Activated naive CD4-positive, alpha-beta T cell treated with anti-CD3 and anti-CD28 coated beads, Interleukin-2, amount 10 ng/mL, durations not matched to agents 7 days and 5 days (primary cell): ENCODE results near the gene PIM2.
A peak's percentile ranks its signal among the peaks of the same experiment; 100 is the strongest.

Experiments
- CTCF ChIA-PET: fragments of 350-600 bp; sonication (Branson Sonifier 250); formaldehyde crosslinking; loops from one replicate; lab custom pipeline; 2021; ENCODE audit warnings: antibody characterized with exemption; lab: Charles Lee
- DNase-seq: peaks from one replicate; pipeline ENCODE4 v3.0.0-alpha.2; 2020
- H3K27ac Mint-ChIP-seq: one replicate; pipeline ENCODE4 v1.8.0; 2021; ENCODE audit warnings: mild to moderate bottlenecking, moderate library complexity, mixed read lengths
- H3K27me3 Mint-ChIP-seq: one replicate; pipeline ENCODE4 v1.8.0; 2021; ENCODE audit warnings: mild to moderate bottlenecking, mixed read lengths
- H3K36me3 Mint-ChIP-seq: one replicate; pipeline ENCODE4 v1.8.0; 2021; ENCODE audit warnings: mixed read lengths
- H3K4me1 Mint-ChIP-seq: one replicate; pipeline ENCODE4 v1.8.0; 2021; ENCODE audit warnings: mixed read lengths
- H3K4me3 Mint-ChIP-seq: one replicate; pipeline ENCODE4 v1.8.0; 2021; ENCODE audit warnings: mild to moderate bottlenecking, moderate library complexity, mixed read lengths
- H3K9me3 Mint-ChIP-seq: one replicate; pipeline ENCODE4 v1.8.0; 2021; ENCODE audit warnings: mixed read lengths

The PIM2 gene

DNA sequence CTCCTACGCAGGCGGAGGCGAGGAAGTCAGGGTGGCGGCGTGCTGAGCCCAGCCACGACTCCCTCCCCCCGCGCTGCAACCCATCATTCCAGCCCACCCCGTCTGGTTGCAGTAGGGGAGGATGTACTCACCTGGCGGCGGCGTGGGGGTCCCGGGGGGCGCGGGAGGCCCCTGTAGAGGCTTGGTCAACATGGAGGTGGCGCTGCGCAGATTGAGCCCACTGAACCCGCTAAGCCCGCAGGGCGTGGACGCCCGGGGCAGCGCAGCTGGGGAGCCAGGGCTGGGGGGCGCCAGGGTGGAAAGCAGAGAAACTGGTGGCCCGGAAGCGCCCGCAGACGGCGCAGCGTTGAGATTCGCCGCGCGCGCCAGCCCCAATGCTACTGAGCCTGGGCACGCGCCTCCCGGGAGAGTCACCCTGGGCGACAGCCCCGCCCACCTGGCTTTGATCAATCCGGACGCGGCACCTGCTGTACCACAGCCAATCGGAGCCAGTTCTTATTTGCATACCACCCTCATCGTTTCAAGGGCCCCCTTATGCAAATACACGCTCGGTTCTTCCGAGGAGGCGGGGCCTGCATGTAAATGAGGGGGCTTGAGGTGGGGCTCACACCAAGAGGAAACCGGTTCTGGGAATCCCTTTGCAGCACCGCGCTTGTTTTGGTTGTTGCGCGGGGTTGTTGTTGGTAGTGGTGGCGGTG is at the start of gene PIM2:
Gene PIM2 (minus strand): TSS at position 382 of the 698 bp plus-strand sequence. CDS start 190 bp downstream, at position 192.
- Mint-ChIP-seq H3K4me3 (peak within 1 kb of the TSS; percentile 94), H3K27ac (peak within 1 kb of the TSS; percentile 95), H3K9me3 (no peaks in the 10 kb centered on the region), H3K4me1 (peaks cover 53% of the 10 kb centered on the region), H3K27me3 (no peaks in the 10 kb centered on the region), H3K36me3 (peaks cover 76% of the 10 kb centered on the region)
- CTCF ChIA-PET: interaction anchor here (3.6 kb wide), 1 partner anchor 19 kb away, joined by 24 read pairs; no protein-coding TSS in a partner anchor
- peak; percentile 94 for DNase-seq

DNA sequence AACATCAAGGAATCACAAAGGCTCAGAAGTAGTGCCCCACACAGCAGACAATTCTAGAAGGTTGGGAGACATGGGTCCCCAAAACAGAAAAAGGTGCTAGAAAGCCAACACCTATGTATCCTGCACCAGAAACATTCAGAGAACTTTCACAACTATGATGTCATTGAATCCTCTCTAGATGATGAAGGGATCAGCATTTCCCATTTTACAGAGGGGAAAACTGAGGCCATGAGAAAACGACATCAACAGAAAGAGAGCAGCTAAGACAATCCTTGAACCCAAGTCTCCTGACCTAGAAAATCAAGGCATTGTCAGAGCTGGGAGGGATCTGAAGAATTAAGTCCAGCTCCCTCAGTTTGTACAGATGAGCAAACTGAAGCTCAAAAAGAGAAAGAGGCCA is 49.6 kb upstream of the PIM2 start:
- H3K4me1 Mint-ChIP-seq: peaks cover 17% of the 10 kb centered on the region
- no peak overlapping the region for H3K4me3 Mint-ChIP-seq
- DNase-seq: no peak
- CTCF ChIA-PET: no interaction called here
- peaks cover 3% of the 10 kb centered on the region for H3K36me3 Mint-ChIP-seq
- no peak overlapping the region for H3K27ac Mint-ChIP-seq
- peaks cover 12% of the 10 kb centered on the region for H3K27me3 Mint-ChIP-seq
- no peaks in the 10 kb centered on the region for H3K9me3 Mint-ChIP-seq

DNA sequence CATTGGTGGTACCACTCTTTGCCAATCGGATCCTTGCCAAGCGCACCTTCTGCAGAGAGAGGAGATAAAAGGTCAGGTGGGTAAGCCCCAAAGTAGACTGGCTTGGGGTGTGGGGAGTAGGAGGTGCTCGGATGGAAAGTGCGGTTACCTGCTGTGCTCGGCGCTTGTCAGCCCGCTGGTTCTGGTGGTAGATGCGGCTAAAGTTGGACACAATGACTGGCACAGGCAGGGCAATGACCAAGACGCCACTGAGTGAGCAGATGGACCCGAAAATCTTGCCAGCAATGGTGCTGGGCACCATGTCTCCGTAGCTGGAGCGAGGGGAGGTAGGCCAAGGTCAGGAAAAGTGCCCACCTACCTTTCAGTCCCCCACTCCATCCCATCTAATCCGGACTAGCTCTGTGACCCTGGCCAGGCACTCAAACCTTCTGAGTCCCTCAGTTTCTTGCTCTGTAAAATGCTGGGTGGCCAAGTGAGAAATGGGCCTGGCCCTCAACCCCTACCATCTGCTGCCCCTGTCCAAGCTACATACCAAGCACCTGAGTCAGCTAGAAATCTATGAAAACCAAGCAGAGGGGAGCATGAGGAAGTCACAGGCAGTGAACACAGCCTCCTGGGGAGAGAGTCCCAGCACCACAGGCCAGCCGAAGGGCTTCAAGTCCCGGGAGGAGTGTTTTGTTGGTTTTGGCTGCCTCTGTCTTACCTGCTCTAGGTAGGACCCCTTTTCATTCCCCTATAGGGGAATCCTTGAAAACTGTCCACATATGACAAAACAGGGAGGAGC is 48.2 kb upstream of the PIM2 start:
- DNase-seq: no peak
- no peaks in the 10 kb centered on the region for H3K36me3 Mint-ChIP-seq
- no peaks in the 10 kb centered on the region for H3K9me3 Mint-ChIP-seq
- peaks cover 9% of the 10 kb centered on the region for H3K4me1 Mint-ChIP-seq
- peaks cover 11% of the 10 kb centered on the region for H3K27me3 Mint-ChIP-seq
- CTCF ChIA-PET: no interaction called here
- no peak overlapping the region for H3K27ac Mint-ChIP-seq
- H3K4me3 Mint-ChIP-seq: no peak overlapping the region

DNA sequence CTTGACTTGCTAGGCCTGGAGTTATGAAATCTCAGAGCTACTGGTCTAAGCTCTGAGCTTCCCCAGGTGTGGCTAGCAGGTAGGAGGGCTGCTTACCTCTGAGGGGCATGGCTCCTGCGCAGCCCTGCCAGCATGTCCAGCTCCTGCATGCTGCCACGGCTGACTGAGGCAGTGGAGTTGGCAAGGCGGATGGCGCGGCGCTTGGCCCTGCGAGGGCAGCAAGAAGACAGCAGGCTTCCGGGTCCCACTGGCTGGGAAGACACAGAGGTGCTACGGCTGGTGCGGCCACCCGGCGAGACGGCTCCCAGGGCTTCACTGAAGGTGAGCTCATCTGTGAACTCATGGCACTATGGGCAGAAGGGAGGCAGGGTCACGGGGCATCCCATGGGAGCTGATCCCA is 47.1 kb upstream of the PIM2 start:
- CTCF ChIA-PET: no interaction called here

DNA sequence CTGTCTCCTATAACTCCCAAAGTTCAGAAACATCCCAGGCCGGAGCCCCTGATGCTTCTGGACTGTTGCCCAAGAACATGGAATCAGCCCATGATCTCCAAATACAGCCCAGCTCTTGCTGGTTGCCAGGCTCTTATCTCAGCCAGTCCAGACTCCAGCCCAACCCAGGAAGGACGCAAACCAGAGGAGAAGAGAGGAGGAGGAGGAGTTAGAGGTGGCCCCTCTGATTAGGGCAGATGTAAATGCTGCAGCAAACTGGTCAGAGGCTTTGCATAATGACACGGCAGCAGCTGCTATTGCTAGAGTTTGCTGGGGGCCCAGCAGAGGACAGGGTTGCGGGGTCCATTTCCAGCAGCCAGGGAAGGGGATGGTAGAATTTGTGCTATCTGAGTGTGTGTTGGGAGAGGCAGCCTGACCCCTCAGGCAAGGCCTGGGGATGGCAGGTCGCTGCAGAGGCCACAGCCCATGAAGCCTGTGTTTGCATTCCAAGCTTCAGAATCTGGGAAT is 42.8 kb upstream of the PIM2 start:
- no peak for DNase-seq
- CTCF ChIA-PET: interaction anchor here (1.4 kb wide), 1 partner anchor 13 kb away, joined by 5 read pairs; no protein-coding TSS in a partner anchor
- no peaks in the 10 kb centered on the region for H3K9me3 Mint-ChIP-seq
- H3K27me3 Mint-ChIP-seq: peaks cover 3% of the 10 kb centered on the region
- H3K27ac Mint-ChIP-seq: no peak overlapping the region
- peaks cover 2% of the 10 kb centered on the region for H3K36me3 Mint-ChIP-seq
- H3K4me1 Mint-ChIP-seq: peaks cover 19% of the 10 kb centered on the region
- H3K4me3 Mint-ChIP-seq: no peak overlapping the region

More for the DNA sequence above, 47.1 kb upstream of the PIM2 start:
- H3K9me3 Mint-ChIP-seq: no peaks in the 10 kb centered on the region
- H3K27ac Mint-ChIP-seq: no peak overlapping the region
- H3K4me3 Mint-ChIP-seq: no peak overlapping the region
- DNase-seq: no peak
- H3K27me3 Mint-ChIP-seq: peaks cover 6% of the 10 kb centered on the region
- peaks cover 6% of the 10 kb centered on the region for H3K4me1 Mint-ChIP-seq
- no peaks in the 10 kb centered on the region for H3K36me3 Mint-ChIP-seq

DNA sequence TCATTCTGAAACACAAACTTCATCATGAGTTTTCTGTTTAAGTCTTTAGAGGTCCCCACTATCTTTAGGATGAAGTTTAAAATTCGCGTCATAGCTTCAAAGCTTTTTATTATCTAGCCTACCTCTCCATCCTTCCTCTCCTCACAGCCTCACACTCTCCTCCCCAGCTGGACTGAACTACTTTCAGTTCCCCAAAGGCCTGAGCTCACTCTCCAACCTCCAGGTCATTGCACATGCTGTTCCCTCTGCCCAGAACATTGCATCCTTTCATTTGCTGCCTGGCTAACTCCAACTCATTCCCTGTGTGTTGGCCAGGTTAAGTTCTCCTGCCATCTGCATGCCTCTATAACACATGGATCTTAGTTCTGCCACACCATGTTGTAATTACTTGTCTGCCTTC is 41.5 kb upstream of the PIM2 start:
- Mint-ChIP-seq H3K4me3 (peak overlapping the region; percentile 98), H3K36me3 (peaks cover 7% of the 10 kb centered on the region), H3K9me3 (no peaks in the 10 kb centered on the region), H3K27me3 (peaks cover 3% of the 10 kb centered on the region), H3K27ac (peak overlapping the region; percentile 67), H3K4me1 (peaks cover 33% of the 10 kb centered on the region)
- CTCF ChIA-PET: no interaction called here
- DNase-seq: no peak

GRCh38 chrX:48958635-48959094 is 39.8 kb upstream of the PIM2 start:
- H3K36me3 Mint-ChIP-seq: peaks cover 17% of the 10 kb centered on the region
- CTCF ChIA-PET: interaction anchor here (1.1 to 1.2 kb wide), 2 partner anchors 14 to 85 kb away, joined by 4 read pairs; partner anchors contain the start of gene TFE3
- no peak for DNase-seq
- peaks cover 48% of the 10 kb centered on the region for H3K4me1 Mint-ChIP-seq
- peak overlapping the region; percentile 98 for H3K4me3 Mint-ChIP-seq
- peak overlapping the region; percentile 100 for H3K27ac Mint-ChIP-seq
- no peaks in the 10 kb centered on the region for H3K9me3 Mint-ChIP-seq
- peaks cover 3% of the 10 kb centered on the region for H3K27me3 Mint-ChIP-seq

GRCh38 chrX:48957827-48958634 is 39.2 kb upstream of the PIM2 start:
- Mint-ChIP-seq H3K4me1 (peaks cover 55% of the 10 kb centered on the region), H3K27ac (peak overlapping the region; percentile 100), H3K4me3 (peak overlapping the region; percentile 98), H3K36me3 (peaks cover 19% of the 10 kb centered on the region), H3K9me3 (no peaks in the 10 kb centered on the region), H3K27me3 (peaks cover 3% of the 10 kb centered on the region)
- CTCF ChIA-PET: interaction anchor here (1.1 to 1.2 kb wide), 2 partner anchors 14 to 86 kb away, joined by 4 read pairs; partner anchors contain the start of gene TFE3
- peak; percentile 95 for DNase-seq

DNA sequence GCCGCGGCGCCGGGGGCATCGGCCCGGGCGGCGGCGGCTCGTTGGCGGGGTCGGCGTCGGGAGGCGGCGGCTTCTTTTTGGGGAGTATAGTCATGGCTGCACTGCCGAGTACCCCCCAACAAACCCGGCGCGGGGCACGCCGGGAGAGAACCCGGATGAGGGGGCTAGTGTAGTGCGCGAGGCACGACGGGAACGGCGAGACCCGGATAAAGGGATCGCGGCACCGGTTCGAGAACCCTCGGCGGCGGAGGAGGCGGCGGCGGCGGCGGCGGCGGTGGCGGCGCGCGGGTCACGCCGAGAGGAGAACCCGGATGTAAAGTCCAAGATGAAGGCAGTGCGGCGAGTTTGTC is 38.6 kb upstream of the PIM2 start, which contains the start of gene OTUD5:
Gene OTUD5 (minus strand): TSS at position 131 of the 350 bp plus-strand sequence. CDS start 37 bp downstream, at position 94.
- DNase-seq: peak; percentile 78
- Mint-ChIP-seq H3K4me1 (peaks cover 59% of the 10 kb centered on the region), H3K4me3 (peak within 1 kb of the TSS; percentile 98), H3K9me3 (no peaks in the 10 kb centered on the region), H3K36me3 (peaks cover 19% of the 10 kb centered on the region), H3K27ac (peak within 1 kb of the TSS; percentile 100), H3K27me3 (peaks cover 3% of the 10 kb centered on the region)
- CTCF ChIA-PET: interaction anchor here (1.1 kb wide), 1 partner anchor 11 kb away, joined by 6 read pairs; no protein-coding TSS in a partner anchor

DNA sequence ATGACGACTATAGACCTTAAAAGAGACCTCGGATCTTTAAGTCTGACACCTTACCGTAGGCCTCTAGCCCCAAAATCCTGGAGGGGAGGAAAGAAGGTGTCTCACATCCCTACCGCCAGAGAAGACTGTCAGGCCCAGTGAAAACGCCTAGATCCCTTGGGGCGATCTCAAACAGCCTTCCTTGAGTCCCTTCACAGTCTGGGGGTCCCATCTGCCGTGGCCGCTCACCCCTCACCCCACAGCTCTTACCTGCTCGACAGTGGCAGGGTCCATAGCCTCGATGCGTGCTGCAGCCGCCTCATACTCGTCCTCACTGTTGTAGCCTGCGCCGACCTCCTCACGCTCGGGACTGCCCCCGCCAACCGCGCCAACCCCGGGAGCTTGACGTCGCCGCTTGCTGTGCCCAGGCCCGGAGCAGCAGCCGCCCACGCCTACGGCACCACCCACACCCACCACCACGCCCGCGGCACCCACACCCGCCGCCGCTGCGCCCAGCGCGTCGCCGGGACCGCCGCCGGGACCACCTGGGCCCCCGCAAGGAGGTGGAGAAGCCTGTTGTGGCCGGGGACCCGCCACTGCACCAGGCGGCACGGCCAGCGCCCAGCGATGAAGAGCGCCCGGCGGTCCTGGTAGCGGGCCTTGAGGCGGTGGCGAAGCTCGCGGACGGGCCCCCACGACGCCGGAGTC is 38.0 kb upstream of the PIM2 start:
- Mint-ChIP-seq H3K27me3 (peaks cover 3% of the 10 kb centered on the region), H3K4me3 (peak overlapping the region; percentile 78), H3K9me3 (no peaks in the 10 kb centered on the region), H3K36me3 (peaks cover 19% of the 10 kb centered on the region), H3K27ac (peak overlapping the region; percentile 90), H3K4me1 (peaks cover 64% of the 10 kb centered on the region)
- CTCF ChIA-PET: interaction anchor here (1.1 to 1.4 kb wide), 2 partner anchors 10 to 19 kb away, joined by 4 to 6 read pairs; no protein-coding TSS in a partner anchor
- DNase-seq: peak; percentile 60

- H3K4me1 Mint-ChIP-seq: peaks cover 56% of the 10 kb centered on the region
- peak overlapping the region; percentile 11 for H3K27ac Mint-ChIP-seq
- no peak for DNase-seq
- H3K27me3 Mint-ChIP-seq: no peaks in the 10 kb centered on the region
- no peaks in the 10 kb centered on the region for H3K9me3 Mint-ChIP-seq
- H3K36me3 Mint-ChIP-seq: peaks cover 9% of the 10 kb centered on the region
- CTCF ChIA-PET: no interaction called here
- H3K4me3 Mint-ChIP-seq: no peak overlapping the region
These were observed 29.8 kb upstream of the PIM2 start for GRCh38 chrX:48948589-48948988.

GRCh38 chrX:48945517-48946348 is 26.9 kb upstream of the PIM2 start:
- Mint-ChIP-seq H3K4me1 (peaks cover 60% of the 10 kb centered on the region), H3K27ac (peak overlapping the region; percentile 64), H3K27me3 (no peaks in the 10 kb centered on the region), H3K9me3 (no peaks in the 10 kb centered on the region), H3K36me3 (peaks cover 28% of the 10 kb centered on the region), H3K4me3 (no peak overlapping the region)
- peak; percentile 66 for DNase-seq
- CTCF ChIA-PET: interaction anchor here (0.7 to 3.4 kb wide), 10 partner anchors 9 to 315 kb away, joined by 3 to 9 read pairs (median 4); partner anchors contain the start of genes OTUD5 and TIMM17B
